ENCODE data around the gene EHHADH. TPM values are rescaled to one million over a fixed set of nuclear protein-coding genes. Genes with fewer than 3 reads are reported as not detected.

The EHHADH gene
- total and polyA plus RNA-seq, 4 donors, result 44.3 to 378 (median 94.9) TPM

DNA sequence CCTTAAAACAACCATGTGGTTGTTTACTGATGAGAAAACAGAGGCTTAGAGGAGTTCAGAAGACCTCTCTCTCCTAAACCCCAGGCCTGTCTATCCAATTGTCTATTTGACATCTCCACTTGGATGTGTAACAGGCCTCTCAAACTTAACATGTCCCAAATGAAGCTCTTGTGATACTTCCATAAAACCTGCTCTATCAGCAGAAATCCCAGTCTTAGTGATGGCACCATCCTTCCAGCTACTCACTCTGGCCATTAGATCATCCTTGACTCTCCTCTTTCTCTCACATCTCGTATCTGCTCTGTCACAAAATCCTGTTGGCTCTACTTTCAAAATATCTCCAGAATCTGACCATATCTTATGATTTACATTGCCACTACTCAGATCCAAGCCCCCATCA is 28.8 kb downstream of the EHHADH start:
- no peak for TF ChIP-seq SP1 (IDR thresholded peaks at IDR 0.05)
- no peak for TF ChIP-seq JUND (IDR thresholded peaks at IDR 0.05)
- 98% methylated on average over 1 of the region's 1 CpG for WGBS
- no peaks in the 10 kb centered on the region for H3K9me3 ChIP-seq (ENCODE audit: control insufficient read depth in 4 of 4, low read length in 3 of 4)
- no peak overlapping the region for H3K27ac ChIP-seq (ENCODE audit: low read depth in 1 of 2, low read length in 2 of 2)
- no peak overlapping the region for H3K9ac ChIP-seq (ENCODE audit: low read depth in 1 of 2, low read length in 2 of 2)
- H3K27me3 ChIP-seq (ENCODE audit: control insufficient read depth in 4 of 4, insufficient read depth in 4 of 4, low read length in 3 of 4), result no peaks in the 10 kb centered on the region
- no peak overlapping the region for H3K4me3 ChIP-seq (ENCODE audit: low read depth in 1 of 3, low read length in 3 of 3)
- peaks cover 8 to 54% (median 47%) of the 10 kb centered on the region in 4 donors for H3K36me3 ChIP-seq (ENCODE audit: control insufficient read depth in 4 of 4, insufficient read depth in 3 of 4, low read depth in 1 of 4, low read length in 3 of 4)
- DNase-seq (ENCODE audit: low spot score), result no peak
- H3K4me1 ChIP-seq (ENCODE audit: control insufficient read depth in 4 of 4, insufficient read depth in 4 of 4, low read length in 3 of 4), result no peaks in the 10 kb centered on the region

DNA sequence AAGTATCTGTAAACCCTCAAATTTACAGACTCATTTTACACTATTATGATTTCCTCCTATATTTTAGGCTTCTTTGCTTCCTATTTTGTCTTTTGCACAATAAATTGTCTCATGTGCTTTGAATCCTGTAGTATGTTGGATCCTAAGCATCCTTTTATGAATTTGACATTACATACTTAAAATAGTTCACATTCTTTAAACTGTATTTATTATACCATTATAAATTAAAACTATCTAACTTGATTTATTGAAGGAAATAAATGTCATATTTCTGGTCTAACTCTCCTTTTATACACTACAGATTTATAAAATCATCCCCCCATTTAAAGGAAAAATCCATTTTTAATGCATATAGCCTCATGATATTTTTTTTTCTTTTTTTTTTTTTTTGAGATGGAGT is 32.6 kb downstream of the EHHADH start:
- TF ChIP-seq, protein P1, sequence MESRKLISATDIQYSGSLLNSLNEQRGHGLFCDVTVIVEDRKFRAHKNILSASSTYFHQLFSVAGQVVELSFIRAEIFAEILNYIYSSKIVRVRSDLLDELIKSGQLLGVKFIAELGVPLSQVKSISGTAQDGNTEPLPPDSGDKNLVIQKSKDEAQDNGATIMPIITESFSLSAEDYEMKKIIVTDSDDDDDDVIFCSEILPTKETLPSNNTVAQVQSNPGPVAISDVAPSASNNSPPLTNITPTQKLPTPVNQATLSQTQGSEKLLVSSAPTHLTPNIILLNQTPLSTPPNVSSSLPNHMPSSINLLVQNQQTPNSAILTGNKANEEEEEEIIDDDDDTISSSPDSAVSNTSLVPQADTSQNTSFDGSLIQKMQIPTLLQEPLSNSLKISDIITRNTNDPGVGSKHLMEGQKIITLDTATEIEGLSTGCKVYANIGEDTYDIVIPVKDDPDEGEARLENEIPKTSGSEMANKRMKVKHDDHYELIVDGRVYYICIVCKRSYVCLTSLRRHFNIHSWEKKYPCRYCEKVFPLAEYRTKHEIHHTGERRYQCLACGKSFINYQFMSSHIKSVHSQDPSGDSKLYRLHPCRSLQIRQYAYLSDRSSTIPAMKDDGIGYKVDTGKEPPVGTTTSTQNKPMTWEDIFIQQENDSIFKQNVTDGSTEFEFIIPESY (IDR thresholded peaks at IDR 0.05), result no peak
- TF ChIP-seq EGR1 (IDR thresholded peaks at IDR 0.05; ENCODE audit: low read depth in 2 of 2) (no peak), YY1 (IDR thresholded peaks at IDR 0.05) (no peak), FOXA2 (IDR thresholded peaks at IDR 0.05) (no peak), RXRA (IDR thresholded peaks at IDR 0.05) (no peak), FOXA1 (IDR thresholded peaks at IDR 0.05) (no peak), SP1 (IDR thresholded peaks at IDR 0.05) (no peak), RAD21 (IDR thresholded peaks at IDR 0.05) (no peak), JUND (IDR thresholded peaks at IDR 0.05) (no peak), HNF4G (IDR thresholded peaks at IDR 0.05) (no peak), HNF4A (conservative IDR thresholded peaks at IDR 0.05) (no peak), TAF1 (conservative IDR thresholded peaks at IDR 0.05) (no peak), GABPA (IDR thresholded peaks at IDR 0.05 in 1 of 2, conservative IDR thresholded peaks at IDR 0.05 in 1 of 2) (no peak)
- TF ChIP-seq, protein P2, sequence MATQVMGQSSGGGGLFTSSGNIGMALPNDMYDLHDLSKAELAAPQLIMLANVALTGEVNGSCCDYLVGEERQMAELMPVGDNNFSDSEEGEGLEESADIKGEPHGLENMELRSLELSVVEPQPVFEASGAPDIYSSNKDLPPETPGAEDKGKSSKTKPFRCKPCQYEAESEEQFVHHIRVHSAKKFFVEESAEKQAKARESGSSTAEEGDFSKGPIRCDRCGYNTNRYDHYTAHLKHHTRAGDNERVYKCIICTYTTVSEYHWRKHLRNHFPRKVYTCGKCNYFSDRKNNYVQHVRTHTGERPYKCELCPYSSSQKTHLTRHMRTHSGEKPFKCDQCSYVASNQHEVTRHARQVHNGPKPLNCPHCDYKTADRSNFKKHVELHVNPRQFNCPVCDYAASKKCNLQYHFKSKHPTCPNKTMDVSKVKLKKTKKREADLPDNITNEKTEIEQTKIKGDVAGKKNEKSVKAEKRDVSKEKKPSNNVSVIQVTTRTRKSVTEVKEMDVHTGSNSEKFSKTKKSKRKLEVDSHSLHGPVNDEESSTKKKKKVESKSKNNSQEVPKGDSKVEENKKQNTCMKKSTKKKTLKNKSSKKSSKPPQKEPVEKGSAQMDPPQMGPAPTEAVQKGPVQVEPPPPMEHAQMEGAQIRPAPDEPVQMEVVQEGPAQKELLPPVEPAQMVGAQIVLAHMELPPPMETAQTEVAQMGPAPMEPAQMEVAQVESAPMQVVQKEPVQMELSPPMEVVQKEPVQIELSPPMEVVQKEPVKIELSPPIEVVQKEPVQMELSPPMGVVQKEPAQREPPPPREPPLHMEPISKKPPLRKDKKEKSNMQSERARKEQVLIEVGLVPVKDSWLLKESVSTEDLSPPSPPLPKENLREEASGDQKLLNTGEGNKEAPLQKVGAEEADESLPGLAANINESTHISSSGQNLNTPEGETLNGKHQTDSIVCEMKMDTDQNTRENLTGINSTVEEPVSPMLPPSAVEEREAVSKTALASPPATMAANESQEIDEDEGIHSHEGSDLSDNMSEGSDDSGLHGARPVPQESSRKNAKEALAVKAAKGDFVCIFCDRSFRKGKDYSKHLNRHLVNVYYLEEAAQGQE (IDR thresholded peaks at IDR 0.05), result no peak
- TF ChIP-seq, protein P3, sequence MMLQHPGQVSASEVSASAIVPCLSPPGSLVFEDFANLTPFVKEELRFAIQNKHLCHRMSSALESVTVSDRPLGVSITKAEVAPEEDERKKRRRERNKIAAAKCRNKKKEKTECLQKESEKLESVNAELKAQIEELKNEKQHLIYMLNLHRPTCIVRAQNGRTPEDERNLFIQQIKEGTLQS (IDR thresholded peaks at IDR 0.05), result no peak
- TF ChIP-seq, protein P4, sequence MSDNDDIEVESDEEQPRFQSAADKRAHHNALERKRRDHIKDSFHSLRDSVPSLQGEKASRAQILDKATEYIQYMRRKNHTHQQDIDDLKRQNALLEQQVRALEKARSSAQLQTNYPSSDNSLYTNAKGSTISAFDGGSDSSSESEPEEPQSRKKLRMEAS (IDR thresholded peaks at IDR 0.05), result no peak
- TF ChIP-seq, protein P5, sequence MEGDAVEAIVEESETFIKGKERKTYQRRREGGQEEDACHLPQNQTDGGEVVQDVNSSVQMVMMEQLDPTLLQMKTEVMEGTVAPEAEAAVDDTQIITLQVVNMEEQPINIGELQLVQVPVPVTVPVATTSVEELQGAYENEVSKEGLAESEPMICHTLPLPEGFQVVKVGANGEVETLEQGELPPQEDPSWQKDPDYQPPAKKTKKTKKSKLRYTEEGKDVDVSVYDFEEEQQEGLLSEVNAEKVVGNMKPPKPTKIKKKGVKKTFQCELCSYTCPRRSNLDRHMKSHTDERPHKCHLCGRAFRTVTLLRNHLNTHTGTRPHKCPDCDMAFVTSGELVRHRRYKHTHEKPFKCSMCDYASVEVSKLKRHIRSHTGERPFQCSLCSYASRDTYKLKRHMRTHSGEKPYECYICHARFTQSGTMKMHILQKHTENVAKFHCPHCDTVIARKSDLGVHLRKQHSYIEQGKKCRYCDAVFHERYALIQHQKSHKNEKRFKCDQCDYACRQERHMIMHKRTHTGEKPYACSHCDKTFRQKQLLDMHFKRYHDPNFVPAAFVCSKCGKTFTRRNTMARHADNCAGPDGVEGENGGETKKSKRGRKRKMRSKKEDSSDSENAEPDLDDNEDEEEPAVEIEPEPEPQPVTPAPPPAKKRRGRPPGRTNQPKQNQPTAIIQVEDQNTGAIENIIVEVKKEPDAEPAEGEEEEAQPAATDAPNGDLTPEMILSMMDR (IDR thresholded peaks at IDR 0.05; ENCODE audit: low read depth, low read length, missing input control), result no peak
- no peak overlapping the region for H3K4me3 ChIP-seq (ENCODE audit: low read depth in 1 of 3, low read length in 3 of 3)

More for the DNA sequence above, 32.6 kb downstream of the EHHADH start:
- H3K9ac ChIP-seq (ENCODE audit: low read depth in 1 of 2, low read length in 2 of 2), result no peak overlapping the region
- H3K4me1 ChIP-seq (ENCODE audit: control insufficient read depth in 4 of 4, insufficient read depth in 4 of 4, low read length in 3 of 4), result peaks cover 0 to 10% (median 7%) of the 10 kb centered on the region in 4 donors
- H3K9me3 ChIP-seq (ENCODE audit: control insufficient read depth in 4 of 4, low read length in 3 of 4), result no peaks in the 10 kb centered on the region
- no peak overlapping the region for H3K27ac ChIP-seq (ENCODE audit: low read depth in 1 of 2, low read length in 2 of 2)
- no peaks in the 10 kb centered on the region for H3K27me3 ChIP-seq (ENCODE audit: control insufficient read depth in 4 of 4, insufficient read depth in 4 of 4, low read length in 3 of 4)
- DNase-seq (ENCODE audit: low spot score), result no peak
- H3K36me3 ChIP-seq (ENCODE audit: control insufficient read depth in 4 of 4, insufficient read depth in 3 of 4, low read depth in 1 of 4, low read length in 3 of 4), result peaks cover 7 to 54% (median 46%) of the 10 kb centered on the region in 4 donors
